Uterus (tissue), 2 donors: ENCODE measurements around the gene B3GALT5.

Source experiments
- CTCF ChIP-seq, 4 experiments: fragments of 200-600 bp in 2 of 4; fragments of 450-650 bp in 2 of 4; sonication (generic) in 2 of 4; IDR thresholded peaks; one replicate each; pipeline ENCODE4 v1.5.1; 2016 to 2019; ENCODE audit warnings: antibody characterized with exemption in 4 of 4, mild to moderate bottlenecking in 2 of 4, moderate library complexity in 1 of 4
- POLR2A ChIP-seq, 2 donors: fragments of 450-650 bp; IDR thresholded peaks; one replicate each; pipeline ENCODE4 v1.6.1; 2016; ENCODE audit warnings: antibody characterized with exemption in 2 of 2, mild to moderate bottlenecking in 1 of 2, moderate library complexity in 1 of 2

- no peak for TF ChIP-seq CTCF (IDR thresholded peaks at IDR 0.05)
- no peak for TF ChIP-seq POLR2A (IDR thresholded peaks at IDR 0.05)
These were observed 24.6 kb downstream of the B3GALT5 start for GRCh38 chr21:39637197-39637970.
